Fibroblast of lung (primary cell): ENCODE results near the gene MED26.

ENCODE experiments used
- EZH2 ChIP-seq: IDR thresholded peaks from 2 replicates; pipeline ENCODE4 v1.5.1; 2012; ENCODE audit warnings: low read length, control low read depth, mild to moderate bottlenecking; ENCODE audit errors: missing control alignments
- TF ChIP-seq, protein P1 (sequence below), 2 donors: IDR thresholded peaks in 1 of 2; conservative IDR thresholded peaks in 1 of 2; 1 replicate in 1 of 2; 2 replicates in 1 of 2; pipeline ENCODE4 v1.5.1; 2011 to 2012; ENCODE audit warnings: low read length in 2 of 2, control low read depth in 1 of 2, inconsistent platforms in 1 of 2, low read depth in 1 of 2, mild to moderate bottlenecking in 1 of 2

DNA sequence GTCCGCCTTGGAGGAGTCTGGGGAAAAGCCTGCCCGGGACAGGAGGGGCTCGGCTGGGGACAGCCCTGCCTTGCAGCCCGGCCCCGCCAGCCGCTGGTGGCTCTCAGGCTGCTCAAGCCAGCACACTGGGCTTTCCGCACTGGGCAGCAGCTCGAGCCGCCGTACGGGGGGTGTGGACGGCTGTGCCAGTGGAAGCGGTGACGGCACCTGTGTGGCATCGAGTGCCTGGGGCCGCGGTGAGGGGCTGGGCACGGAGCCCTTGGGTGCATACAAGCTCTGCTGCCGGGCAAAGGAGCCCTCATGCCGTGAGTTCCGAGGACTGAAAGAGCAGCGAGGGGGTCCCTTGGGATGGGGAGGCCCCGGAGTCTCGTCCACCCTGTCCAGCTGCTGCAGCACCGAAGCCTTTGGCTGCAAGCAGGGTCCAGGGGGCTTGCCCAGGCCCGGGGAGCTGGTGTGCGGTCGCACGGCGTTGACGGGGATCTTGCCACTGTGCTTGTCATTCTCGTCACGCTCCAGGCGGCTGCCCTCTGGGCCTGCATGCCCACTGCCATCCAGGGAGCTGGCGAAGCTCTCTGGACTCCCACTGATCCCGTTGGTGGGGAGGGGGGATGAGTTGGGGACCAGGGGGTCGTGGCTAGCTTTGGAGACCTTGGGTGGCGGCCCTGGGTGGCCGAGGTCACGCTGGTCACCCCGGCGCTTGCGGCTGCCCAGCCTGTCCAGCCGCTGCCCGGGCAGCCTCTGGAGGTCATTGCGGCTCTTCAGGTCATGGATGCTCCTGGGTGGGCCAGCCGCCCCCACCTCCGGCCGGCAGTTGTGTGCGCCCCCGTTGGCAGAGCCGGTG is 51.1 kb downstream of the MED26 start:
- TF ChIP-seq, protein P1, sequence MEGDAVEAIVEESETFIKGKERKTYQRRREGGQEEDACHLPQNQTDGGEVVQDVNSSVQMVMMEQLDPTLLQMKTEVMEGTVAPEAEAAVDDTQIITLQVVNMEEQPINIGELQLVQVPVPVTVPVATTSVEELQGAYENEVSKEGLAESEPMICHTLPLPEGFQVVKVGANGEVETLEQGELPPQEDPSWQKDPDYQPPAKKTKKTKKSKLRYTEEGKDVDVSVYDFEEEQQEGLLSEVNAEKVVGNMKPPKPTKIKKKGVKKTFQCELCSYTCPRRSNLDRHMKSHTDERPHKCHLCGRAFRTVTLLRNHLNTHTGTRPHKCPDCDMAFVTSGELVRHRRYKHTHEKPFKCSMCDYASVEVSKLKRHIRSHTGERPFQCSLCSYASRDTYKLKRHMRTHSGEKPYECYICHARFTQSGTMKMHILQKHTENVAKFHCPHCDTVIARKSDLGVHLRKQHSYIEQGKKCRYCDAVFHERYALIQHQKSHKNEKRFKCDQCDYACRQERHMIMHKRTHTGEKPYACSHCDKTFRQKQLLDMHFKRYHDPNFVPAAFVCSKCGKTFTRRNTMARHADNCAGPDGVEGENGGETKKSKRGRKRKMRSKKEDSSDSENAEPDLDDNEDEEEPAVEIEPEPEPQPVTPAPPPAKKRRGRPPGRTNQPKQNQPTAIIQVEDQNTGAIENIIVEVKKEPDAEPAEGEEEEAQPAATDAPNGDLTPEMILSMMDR (conservative IDR thresholded peaks at IDR 0.05 in 1 of 2, IDR thresholded peaks at IDR 0.05 in 1 of 2; ENCODE audit: low read depth in 1 of 2, low read length in 2 of 2), result no peak
- no peak for TF ChIP-seq EZH2
